GM12801 (cell line): Measurements from ENCODE around the gene RYR3.

Source experiments
- TF ChIP-seq, protein P1 (sequence below): IDR thresholded peaks from one replicate; pipeline ENCODE4 v1.5.1; 2011; ENCODE audit warnings: control low read depth; ENCODE audit not compliant: insufficient read length; ENCODE audit errors: extremely low read depth

RYR3 gene

DNA sequence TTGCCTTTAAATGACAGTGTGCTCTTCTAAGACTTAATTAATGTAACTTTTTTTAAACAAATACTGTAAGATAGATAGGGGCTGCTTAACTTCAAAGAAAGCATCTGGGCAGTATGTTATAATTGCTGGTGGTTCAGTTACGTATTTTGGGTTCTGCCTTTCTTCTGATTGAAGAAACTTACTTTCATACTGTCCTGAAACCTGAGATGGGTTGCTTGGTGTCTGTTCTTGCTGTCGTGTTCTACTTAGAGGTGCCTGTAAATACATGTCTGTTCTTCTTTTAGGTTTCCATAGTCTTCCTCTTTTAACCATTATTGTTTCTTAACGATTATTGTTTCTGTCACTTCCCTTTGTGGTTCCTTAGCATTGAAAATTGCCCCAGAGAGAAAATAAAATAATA lies 359.8 kb downstream of the RYR3 start:
- TF ChIP-seq, protein P1, sequence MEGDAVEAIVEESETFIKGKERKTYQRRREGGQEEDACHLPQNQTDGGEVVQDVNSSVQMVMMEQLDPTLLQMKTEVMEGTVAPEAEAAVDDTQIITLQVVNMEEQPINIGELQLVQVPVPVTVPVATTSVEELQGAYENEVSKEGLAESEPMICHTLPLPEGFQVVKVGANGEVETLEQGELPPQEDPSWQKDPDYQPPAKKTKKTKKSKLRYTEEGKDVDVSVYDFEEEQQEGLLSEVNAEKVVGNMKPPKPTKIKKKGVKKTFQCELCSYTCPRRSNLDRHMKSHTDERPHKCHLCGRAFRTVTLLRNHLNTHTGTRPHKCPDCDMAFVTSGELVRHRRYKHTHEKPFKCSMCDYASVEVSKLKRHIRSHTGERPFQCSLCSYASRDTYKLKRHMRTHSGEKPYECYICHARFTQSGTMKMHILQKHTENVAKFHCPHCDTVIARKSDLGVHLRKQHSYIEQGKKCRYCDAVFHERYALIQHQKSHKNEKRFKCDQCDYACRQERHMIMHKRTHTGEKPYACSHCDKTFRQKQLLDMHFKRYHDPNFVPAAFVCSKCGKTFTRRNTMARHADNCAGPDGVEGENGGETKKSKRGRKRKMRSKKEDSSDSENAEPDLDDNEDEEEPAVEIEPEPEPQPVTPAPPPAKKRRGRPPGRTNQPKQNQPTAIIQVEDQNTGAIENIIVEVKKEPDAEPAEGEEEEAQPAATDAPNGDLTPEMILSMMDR, result no peak

- TF ChIP-seq, protein P1, result no peak
Measured at GRCh38 chr15:33671456-33671855, 360.7 kb downstream of the RYR3 start.

DNA sequence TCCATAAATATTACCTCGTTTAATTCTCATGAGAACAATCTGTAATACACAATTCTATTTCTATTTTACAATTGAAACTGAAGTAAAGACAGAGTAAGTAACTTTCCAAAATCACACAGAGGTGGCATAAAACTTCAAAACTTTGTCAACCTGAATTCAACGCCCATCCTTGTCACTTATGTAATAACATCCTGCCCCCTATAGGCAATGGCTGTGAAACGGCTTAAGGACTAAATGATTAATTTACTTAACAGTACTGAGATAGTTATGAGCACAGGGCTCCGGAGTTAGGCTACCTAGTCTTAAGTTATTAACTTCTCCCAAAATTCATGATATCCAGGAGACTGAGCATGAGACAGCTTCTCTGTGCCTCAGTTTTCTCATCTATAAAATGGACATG lies 364.5 kb downstream of the RYR3 start:
- TF ChIP-seq, protein P1, result no peak

DNA sequence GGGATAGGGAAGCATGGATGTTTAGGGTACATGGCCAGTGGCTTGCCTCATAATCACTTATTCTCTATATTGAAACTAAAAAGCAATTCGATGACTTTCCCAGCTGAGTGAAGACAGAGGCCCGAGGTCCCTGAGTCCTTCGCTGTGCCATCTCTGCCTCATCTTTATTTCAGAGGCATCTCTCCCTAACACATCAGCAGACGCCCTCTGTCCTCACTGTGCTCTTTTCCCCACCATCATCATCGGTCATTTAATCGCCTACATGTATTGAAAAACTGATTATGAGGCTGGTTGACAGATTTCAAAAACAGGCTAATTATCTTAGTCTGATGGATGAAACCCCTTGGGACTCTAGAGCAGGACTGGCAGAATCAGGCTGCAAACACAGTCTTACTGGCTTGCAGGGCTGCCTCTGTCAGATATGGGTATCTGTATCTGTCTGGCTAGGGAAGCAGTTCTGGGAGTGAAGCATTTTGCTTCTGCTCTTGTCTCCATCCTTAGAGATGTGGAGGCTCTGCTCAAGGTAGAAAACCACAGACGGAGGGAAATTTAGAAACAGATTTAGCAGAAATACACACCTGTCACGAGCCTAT lies 366.6 kb downstream of the RYR3 start:
- TF ChIP-seq, protein P1, result no peak

GRCh38 chr15:33678176-33678575 lies 367.4 kb downstream of the RYR3 start:
- TF ChIP-seq, protein P1, result no peak

- TF ChIP-seq, protein P1, result no peak
Measured at GRCh38 chr15:33678602-33679001, 367.8 kb downstream of the RYR3 start.

DNA sequence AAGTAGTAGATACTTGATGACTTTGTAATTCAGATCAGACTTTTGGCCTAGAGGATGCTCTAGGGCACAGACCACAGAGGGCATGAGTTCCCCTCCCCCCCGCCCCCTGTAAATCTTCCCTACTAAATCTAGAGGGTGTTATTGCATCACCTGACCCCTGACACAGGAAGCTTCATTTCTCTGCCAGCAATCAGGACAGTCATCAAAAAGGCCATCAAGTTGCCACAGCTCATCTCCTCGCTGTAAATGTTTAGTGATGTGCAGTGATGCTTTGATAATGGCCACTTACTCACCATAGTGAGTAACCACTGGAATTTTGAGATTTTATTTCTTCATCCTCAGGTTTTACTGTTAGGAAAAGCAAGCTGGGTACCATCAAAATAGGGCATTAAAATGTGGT lies 368.3 kb downstream of the RYR3 start:
- TF ChIP-seq, protein P1, result no peak
